Stimulated activated CD4-positive, alpha-beta T cell treated with anti-CD3 and anti-CD28 coated beads, Interleukin-12 subunit alpha, Interleukin-12 subunit beta, amount 100 ng/mL, for 24 hours (primary cell): ENCODE results near the gene CUL3.

Experiments
- DNase-seq, 2 experiments: peaks; one replicate each; pipeline ENCODE4 v3.0.0-alpha.2; 2020; ENCODE audit warnings: low read depth in 2 of 2

The CUL3 gene

GRCh38 chr2:224472827-224473226 lies 112.3 kb downstream of the CUL3 start:
- no peak for DNase-seq

GRCh38 chr2:224472137-224472536 lies 113.0 kb downstream of the CUL3 start:
- no peak for DNase-seq

GRCh38 chr2:224469374-224469964 lies 115.7 kb downstream of the CUL3 start:
- no peak for DNase-seq

GRCh38 chr2:224466304-224466895 lies 118.8 kb downstream of the CUL3 start:
- no peak for DNase-seq

GRCh38 chr2:224461391-224461790 lies 123.8 kb downstream of the CUL3 start:
- no peak for DNase-seq

- DNase-seq: no peak
Observed at GRCh38 chr2:224457408-224458096, 127.6 kb downstream of the CUL3 start.

GRCh38 chr2:224453892-224454291 lies 131.3 kb downstream of the CUL3 start:
- no peak for DNase-seq

- DNase-seq: no peak
Observed at GRCh38 chr2:224449212-224450147, 135.7 kb downstream of the CUL3 start.

- no peak for DNase-seq
Observed at GRCh38 chr2:224448236-224448635, 136.9 kb downstream of the CUL3 start.

GRCh38 chr2:224444783-224445182 lies 140.4 kb downstream of the CUL3 start:
- DNase-seq: no peak

- DNase-seq: no peak
Observed at GRCh38 chr2:224444021-224444420, 141.1 kb downstream of the CUL3 start.

GRCh38 chr2:224442071-224442967 lies 142.8 kb downstream of the CUL3 start:
- DNase-seq: peak in 1 of 2 experiments; percentile 5

GRCh38 chr2:224440988-224441387 lies 144.2 kb downstream of the CUL3 start:
- no peak for DNase-seq

GRCh38 chr2:224438726-224439125 lies 146.4 kb downstream of the CUL3 start:
- no peak for DNase-seq

GRCh38 chr2:224436634-224437033 lies 148.5 kb downstream of the CUL3 start:
- DNase-seq: no peak

- no peak for DNase-seq
Observed at GRCh38 chr2:224434618-224435017, 150.5 kb downstream of the CUL3 start.

- DNase-seq: no peak
Observed at GRCh38 chr2:224433442-224433841, 151.7 kb downstream of the CUL3 start.

GRCh38 chr2:224432003-224432579 lies 153.1 kb downstream of the CUL3 start:
- DNase-seq: no peak

GRCh38 chr2:224429441-224429810 lies 155.7 kb downstream of the CUL3 start:
- no peak for DNase-seq

GRCh38 chr2:224428787-224429440 lies 156.2 kb downstream of the CUL3 start:
- no peak for DNase-seq
